ENCODE data around the gene GGTA1.

GGTA1 gene

DNA sequence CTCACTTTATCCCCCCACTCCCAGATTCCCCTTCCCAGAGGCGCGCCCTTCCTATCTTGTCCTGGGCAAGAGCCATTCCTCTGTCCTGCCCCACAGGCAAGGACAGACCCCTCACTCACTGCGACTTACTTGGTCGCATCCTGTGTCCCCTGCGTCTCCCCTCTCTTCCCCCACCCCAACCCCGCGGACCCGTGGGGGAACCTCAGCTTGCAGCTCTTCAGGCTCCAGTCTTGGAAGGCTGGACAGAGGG lies 542 bp downstream of the GGTA1 start:
- no peak for DNase-seq (ENCODE audit: low read depth)

DNA sequence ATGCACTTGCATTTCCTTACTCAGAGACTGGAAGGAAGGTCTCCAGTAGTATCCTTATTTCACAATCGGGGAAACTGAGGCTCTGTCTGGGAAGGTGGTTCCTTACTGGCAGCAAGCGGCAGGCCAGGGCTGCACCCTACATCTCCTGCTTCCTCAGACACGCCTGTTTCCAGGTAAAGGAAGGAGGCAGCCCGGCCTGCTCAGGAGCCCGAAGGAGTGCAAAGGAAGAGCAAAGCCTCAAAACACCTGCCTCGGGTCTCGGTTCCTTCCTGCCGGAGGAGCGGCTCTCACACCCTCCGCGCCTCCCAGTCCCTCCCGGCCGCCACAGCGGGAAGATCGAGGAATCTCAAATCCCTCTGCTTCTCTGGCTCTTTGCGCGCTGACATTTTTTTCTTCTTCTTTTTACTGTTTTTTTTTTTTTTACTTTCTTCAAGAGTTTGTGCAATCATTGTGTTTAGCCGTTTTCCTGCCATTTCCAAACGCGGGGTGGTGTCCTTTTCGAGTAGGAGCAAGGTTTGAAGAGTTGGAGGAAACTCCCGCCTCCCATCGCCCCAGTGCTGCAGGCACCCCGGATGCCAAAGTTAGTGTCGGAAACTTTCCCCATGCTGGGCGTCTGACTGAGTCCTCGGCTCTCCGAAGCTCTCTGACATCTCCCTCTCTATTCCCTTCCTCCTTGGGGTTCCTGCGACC lies 1.0 kb downstream of the GGTA1 start:
- DNase-seq (ENCODE audit: low read depth): no peak

DNA sequence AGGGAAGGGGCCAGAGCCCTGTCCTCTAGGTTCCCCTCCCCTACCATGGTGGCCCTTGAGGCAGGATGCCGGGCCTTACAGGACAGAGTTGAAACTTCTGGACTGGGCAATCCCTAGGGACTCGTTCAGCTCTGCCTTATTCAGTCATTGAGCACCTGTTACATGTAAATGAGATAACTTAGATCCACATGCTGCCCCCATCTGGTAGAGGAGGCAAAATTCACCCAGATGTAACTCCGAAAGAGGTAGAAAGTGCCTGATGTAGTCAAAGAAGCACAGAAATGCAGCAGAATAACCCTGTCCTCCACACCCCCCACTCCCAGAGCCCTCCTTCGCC lies 1.5 kb downstream of the GGTA1 start:
- DNase-seq (ENCODE audit: low read depth): peak; percentile 9

DNA sequence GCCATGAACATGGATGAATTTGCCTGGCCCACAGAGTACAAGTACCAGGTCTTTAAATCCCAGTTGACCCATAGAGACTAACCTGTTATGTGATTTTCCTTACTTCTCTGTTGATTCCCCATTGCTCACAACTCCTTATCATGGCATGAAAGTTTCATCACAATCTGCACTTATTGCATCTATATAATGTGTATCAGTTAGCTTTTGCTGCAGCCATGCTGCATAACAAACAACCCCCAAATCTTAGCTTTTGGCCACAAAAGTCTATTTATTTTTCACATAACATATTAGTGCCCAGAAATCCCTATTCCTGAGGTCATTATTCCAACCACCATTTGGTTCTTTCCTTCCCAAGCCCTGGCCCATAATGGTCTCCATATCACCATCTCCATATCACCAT lies 3.7 kb downstream of the GGTA1 start:
- DNase-seq (ENCODE audit: low read depth): no peak

- DNase-seq (ENCODE audit: low read depth): no peak
Measured at GRCh38 chr9:121494192-121494591, 5.5 kb downstream of the GGTA1 start.

GRCh38 chr9:121491111-121491510 lies 8.5 kb downstream of the GGTA1 start:
- DNase-seq (ENCODE audit: low read depth): no peak

GRCh38 chr9:121489344-121489743 lies 10.3 kb downstream of the GGTA1 start:
- DNase-seq (ENCODE audit: low read depth): no peak

DNA sequence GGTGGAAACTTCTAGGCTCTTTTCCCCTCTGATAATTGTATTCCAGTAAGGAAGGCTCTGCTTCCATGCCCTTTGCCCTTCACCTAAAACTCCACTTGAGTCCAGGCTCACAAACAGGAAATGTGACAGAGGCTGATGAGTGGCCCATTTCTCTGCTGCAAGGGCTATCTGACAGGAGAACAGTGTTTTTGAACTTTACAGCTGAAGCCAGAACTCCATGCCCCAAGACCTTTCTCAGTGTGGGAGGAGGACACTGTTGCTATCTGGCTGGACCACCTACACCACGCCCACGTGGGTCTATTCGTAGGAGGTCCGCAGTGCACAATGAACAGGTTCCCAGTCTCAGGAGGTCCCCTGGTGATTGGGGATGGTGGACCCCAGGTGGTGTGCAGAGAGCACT lies 13.6 kb downstream of the GGTA1 start:
- DNase-seq (ENCODE audit: low read depth): no peak

GRCh38 chr9:121485623-121486022 lies 14.0 kb downstream of the GGTA1 start:
- DNase-seq (ENCODE audit: low read depth): no peak

- DNase-seq (ENCODE audit: low read depth): no peak
Measured at GRCh38 chr9:121484651-121485446, 14.8 kb downstream of the GGTA1 start.

- DNase-seq (ENCODE audit: low read depth): no peak
Measured at GRCh38 chr9:121483473-121484031, 16.1 kb downstream of the GGTA1 start.

DNA sequence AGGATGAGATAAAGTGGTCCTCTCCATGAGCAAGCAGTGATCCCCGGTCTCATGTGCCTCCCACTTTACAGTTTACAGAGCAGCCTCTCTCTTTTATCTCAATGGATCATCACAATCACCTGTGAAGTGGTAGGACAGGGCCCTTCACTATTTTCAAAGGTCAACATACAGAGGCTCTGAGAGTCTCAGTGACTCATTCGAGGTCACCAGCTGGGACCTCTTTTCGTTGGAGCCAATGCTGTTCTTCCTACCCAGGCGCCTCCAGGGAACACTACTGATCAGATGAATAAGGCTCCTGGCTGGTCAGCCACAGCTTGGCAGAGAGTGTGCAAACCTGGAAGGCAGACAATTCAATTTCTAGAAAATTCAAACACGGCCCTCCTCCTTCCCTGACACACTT lies 16.6 kb downstream of the GGTA1 start:
- no peak for DNase-seq (ENCODE audit: low read depth)

- no peak for DNase-seq (ENCODE audit: low read depth)
Measured at GRCh38 chr9:121478816-121479676, 20.6 kb downstream of the GGTA1 start.

DNA sequence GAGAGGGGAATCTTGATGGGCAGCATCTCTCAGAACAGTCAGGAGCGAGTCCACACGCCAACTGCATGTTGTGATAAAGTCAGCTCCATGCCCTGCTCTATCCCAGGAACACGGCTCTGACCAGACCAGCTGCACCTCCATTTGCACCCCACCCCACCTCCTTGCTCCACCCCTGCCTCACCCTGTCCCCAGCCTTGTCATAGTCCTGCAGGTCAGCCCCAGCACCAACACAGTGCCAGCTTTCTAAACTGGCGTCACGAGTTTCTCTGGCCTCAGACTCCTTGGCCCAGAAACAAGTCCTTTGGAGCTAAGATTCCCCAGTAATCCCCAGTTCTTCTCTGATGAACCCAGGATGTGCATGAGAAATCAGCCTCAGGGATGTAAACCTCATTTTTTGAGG lies 23.5 kb downstream of the GGTA1 start:
- no peak for DNase-seq (ENCODE audit: low read depth)

- no peak for DNase-seq (ENCODE audit: low read depth)
Measured at GRCh38 chr9:121474231-121474947, 25.3 kb downstream of the GGTA1 start.

- no peak for DNase-seq (ENCODE audit: low read depth)
Measured at GRCh38 chr9:121473229-121473628, 26.4 kb downstream of the GGTA1 start.

DNA sequence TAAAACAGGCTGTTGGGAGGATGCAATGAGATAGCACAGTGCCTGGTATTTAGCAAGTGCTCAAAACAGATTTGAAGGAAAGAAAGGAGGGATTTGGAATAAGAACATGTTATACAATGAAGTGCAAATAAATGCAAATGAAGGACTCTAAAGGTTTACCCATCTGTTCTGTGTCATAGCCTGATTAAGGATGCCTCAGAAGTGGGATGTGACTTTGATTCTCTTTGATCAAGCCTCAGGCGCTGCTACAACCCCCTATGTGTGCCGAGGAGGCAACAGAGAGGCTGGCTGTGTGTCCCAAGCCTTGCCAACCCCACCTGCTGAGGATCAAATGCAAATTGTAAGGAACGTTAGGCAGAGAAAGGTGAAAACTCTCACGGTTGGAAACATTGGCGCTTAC lies 27.2 kb downstream of the GGTA1 start:
- DNase-seq (ENCODE audit: low read depth): no peak

DNA sequence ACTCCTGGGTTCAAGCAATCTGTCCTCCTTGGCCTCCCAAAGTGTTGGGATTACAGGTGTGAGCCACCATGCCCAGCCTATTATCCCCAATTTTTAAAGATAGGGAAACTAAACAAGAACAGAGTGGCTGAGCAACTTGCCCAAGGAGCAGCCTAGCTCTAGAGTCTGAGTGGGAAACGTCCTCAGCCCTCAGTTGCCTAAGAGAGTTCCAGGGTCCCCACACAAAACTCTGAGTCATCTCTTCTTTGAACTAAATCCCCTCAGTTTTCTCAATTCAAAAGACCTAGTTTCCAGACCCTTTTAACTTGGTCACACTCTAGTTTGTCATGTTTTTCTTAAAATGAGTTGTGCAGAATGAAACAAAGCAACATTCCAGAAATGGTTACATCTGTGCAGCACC lies 33.5 kb downstream of the GGTA1 start:
- no peak for DNase-seq (ENCODE audit: low read depth)

- no peak for DNase-seq (ENCODE audit: low read depth)
Measured at GRCh38 chr9:121464968-121465367, 34.7 kb downstream of the GGTA1 start.

- no peak for DNase-seq (ENCODE audit: low read depth)
Measured at GRCh38 chr9:121463026-121463807, 36.4 kb downstream of the GGTA1 start.

GRCh38 chr9:121459513-121459912 lies 40.1 kb downstream of the GGTA1 start:
- DNase-seq (ENCODE audit: low read depth): no peak

All from activated gamma-delta T cell treated with anti-CD3 and anti-CD28 coated beads, Interleukin-2, amount 50 U/mL, for 16 hours (primary cell).